HL-60/S4 treated with retinoic acid at 250 ng/mL for 4 days and 3 days (cell line): ENCODE data around the gene WNT11.

Source experiments
- in situ Hi-C: fragments of 300-500 bp; cut with MboI; formaldehyde crosslinking; loops from 2 replicates; pipeline ENCODE4 v1.7.0; 2022; ENCODE audit warnings: low sequenced_read_pairs

Gene WNT11

DNA sequence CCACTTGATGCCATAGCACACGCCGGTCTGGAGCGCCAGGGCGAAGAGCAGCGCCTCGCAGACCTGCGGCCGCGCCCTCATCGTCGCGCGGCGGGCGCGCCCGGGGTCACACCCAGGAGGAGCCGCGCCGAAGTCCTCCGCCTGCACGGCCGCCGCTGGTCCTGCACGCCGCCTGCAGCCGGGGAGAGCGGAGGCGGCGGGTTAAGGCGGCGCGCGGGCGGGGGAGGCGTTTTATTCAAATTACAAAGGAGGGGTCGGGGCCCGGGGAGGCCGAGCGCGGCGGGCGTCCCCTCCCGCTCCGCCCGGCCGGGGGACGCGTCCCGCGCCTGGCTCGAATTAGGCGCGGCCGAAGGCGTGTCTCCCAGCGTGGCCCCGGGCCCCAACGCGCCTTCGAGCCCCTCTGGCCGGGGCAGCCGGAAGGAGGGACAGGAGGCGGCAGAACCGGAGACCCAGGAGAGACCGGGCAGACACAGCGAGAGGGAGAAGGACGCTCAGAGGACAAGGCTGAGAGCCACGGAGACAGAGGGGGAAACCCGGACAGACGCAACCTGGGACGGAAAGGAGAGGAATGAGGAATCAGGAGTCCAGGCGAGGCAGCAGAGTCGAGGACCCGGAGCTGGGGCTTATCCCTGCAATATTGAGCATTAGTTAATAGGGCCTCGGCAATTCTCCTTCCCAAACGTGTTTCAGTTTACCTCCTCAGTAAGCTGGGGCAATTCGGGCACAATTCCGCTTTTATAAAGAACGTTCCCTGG, at the start of gene WNT11:
Gene WNT11, minus strand, starts transcription at position 176 of the 755 bp plus-strand sequence. Its CDS starts 95 bp downstream, at position 81.
- in situ Hi-C loops, result no loop called here

DNA sequence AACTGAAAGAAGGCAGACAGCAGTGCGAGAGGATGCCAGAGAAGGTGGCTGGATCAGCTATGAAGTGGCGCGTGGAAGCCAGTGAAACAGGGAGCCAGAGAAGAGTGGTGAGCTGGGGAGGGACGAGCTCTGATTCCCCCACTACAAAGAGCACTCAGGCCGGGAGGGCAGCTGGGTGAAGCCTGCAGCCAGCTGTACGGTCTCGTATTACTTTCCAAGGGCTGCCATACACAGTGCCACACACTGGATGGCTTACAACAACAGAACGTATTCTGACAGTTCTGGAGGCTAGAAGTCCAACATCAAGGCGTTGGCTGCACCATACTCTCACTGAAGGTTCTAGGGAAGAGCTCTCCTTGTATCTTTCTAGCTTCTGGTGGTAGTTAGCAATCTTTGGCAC, 47.1 kb upstream of the WNT11 start:
- in situ Hi-C loops, result no loop called here

DNA sequence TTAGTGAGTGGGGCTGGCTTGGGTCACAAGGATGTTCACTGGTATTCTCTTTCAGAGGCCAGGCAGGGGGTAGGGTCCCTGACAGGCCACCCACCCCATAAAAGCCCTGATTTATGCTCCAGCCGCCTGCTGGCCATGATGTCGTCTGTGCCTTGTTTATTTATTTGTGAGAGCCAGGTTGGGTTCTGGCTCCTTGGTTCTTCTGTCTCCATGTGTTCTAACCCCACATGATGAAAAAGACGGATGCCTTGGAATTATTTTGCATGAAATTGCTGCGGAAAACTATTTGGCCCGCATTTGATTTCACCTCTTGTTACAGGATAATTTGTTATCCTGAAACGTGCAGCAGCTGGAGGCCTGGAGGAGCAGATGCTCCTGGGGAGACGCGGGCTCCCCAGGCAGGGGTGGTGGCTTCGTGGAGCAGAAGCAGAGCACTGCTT, 46.3 kb upstream of the WNT11 start:
- in situ Hi-C loops, result no loop called here

DNA sequence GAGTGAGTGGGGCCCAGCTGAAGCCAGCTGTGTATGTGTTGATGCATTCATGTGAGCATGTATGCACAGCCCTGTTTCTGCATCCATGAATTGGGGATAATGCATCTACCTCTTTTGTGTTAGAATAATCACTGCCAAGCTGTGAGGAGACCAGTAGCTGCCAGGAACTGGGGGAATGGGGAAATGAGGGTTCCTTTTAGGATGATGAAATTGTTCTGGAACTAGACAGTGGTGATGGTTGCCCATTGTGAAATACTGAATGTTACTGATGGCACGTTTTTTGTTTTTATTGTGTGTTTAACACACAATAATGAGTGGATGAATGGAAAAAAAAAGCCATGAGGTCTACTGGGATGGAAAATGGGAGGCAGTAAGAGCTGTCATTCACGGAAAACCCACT, 45.3 kb upstream of the WNT11 start:
- in situ Hi-C loops, result no loop called here

DNA sequence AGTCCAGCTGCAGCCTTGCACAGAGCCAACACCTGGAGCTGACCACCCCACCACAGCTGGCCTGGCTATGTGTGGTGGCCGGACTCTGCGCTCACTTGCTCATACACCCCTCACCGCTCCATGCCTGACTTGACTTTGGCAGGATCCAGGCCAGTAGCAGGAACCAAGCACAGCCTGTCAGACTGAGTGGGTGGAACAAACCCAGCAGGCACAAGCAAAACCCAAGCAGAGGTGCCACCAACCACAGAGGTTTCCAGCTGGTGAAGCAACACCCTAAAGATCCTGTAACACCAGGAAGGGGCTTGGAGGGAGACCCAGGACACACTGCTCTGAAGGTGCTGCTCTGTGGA, 44.9 kb upstream of the WNT11 start:
- in situ Hi-C loops, result no loop called here

DNA sequence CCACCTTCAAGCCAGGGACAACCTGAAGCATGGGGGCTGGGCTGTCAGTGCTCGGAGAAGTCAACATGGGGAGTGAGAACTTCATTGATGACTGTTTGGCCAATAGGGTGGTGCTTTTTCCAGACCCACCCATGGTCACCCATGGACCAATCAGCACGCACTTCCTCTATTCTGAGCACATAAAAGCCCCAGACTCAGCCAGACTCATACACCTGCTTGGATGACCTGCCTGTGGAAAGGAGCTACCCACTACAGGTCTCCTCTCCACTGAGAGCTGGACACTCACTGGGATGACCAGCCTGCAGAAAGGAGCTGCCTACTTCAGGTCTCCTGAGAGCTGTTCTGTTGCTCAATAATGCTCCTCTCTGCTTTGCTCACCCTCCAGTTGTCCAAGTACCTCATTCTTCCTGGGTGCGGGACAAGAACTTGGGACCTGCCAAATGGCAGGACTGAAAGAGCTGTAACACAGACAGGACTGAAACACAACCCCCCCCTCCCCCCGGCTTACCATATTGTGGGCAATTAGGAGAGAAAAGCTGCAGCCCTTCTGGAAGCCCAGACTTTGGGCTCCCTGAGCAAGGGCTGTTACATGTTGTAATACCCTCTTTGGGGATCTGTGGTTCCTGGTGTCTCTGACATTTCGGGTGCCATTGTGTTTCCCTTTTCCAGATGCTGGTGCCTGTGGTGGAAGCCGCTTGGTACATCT, 44.4 kb upstream of the WNT11 start:
- in situ Hi-C loops, result no loop called here

DNA sequence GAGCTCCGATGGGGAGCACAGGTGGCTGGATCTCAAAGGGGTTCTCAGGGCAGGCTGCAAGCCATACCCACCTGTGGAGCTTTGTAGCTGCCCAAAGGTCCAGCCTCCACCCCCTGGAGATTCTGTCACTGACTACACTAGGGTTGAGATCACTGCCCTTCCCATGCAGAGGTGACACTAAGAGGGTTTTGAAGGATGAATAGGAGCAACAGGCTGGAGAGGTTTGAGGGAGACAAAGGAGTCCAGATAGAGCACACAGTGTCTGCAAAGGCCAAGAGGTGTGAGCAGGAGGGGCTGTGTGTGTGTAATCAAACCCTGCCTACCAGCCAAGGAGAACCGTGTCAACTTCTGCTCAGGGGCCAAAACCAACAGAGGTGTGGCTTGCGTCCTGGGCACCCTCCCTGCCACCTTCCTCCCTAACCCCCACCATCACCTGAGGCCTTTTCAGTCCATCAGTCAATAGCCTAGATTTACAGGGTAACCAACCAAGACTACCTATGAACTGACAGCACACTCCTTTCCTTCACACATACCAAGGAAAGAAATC, 43.0 kb upstream of the WNT11 start:
- in situ Hi-C loops, result no loop called here

DNA sequence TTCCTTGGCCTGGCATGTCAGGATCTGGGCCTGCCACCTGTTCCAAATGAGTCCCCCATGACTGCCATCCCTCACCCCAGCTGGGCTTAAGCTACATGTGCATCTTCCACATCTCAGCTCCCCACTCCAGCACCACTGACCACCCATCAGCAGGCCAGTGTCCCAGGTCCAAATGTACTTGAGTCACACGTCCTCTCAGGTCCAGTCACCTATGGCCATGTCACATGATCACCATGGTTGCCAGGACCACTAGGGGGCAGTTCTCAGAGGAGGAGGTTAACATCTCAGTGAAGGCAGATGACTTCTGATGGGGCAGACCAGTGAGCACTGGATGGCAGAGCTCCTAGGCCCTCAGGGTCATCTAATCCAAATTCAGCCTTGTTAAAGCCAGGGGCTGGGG, 41.9 kb upstream of the WNT11 start:
- in situ Hi-C loops, result no loop called here

DNA sequence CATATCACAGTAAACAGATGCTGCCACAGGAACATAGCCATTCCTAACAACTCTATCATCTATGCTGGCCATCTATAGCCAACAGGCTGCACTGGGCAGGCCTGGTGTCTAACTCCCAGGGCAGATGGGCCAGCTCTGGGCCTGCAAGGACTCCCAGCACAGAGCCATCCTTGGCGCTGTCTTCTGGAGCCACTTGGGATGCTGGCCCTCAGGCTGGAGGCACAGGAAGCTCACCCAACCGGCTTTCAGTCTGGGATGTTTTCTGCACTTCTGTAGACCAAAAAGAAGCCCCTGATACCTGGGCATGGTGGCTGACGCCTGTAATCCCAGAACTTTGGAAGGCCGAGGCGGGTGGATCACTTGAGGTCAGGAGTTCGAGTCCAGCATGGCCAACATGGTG, 40.8 kb upstream of the WNT11 start:
- in situ Hi-C loops, result no loop called here

DNA sequence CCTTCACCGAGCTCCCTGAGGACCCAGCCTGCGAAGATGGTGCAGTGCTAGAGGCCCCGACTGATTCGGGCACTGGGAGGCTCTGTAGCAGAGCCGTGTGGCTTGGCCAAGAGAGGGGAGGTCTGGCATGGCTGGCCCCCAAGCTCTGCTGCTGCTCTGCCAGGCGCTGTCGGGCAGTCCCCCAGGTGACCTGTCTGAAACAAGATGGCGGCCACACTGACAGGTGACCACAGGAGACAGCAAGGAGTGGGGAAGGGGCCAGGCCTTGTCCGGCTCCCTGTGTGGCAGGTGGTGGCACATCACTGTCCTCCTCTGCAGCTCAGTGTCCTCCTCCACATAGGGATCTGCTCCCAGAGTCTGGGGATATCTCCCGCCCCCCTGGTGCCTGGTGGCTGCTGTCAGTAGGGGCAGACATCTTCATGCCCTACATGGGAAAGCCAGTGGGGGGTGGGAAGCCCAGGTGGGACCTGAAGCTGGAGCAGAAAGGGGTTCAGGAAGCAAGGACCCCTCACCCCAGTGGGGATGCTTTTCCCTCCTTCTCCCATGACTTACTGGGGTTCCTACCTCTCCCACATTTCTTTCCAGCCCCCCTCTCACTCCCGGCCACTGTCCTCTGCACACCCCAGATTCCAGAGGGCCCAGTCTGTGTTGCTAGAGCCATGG, 40.1 kb upstream of the WNT11 start:
- in situ Hi-C loops, result no loop called here

DNA sequence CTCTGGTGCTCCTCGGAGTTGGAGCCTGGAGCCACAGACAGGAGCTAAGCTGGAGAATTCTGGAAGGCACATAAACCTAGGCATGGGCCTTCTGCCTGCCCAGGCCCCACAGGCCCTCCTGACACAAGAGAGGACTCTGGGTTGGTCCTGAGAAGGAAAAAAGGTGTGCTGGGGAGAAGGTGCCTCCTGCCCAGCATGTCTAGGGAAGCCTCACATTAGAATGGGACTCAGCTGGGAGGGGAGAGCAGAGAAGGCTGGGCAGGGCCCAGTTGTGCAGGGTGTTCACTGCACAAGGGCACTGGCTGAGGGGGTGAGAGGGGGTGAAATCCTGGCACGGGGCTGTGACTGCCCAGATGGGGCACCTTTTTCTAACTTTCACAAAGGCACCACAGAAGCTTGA, 39.4 kb upstream of the WNT11 start:
- in situ Hi-C loops, result no loop called here

DNA sequence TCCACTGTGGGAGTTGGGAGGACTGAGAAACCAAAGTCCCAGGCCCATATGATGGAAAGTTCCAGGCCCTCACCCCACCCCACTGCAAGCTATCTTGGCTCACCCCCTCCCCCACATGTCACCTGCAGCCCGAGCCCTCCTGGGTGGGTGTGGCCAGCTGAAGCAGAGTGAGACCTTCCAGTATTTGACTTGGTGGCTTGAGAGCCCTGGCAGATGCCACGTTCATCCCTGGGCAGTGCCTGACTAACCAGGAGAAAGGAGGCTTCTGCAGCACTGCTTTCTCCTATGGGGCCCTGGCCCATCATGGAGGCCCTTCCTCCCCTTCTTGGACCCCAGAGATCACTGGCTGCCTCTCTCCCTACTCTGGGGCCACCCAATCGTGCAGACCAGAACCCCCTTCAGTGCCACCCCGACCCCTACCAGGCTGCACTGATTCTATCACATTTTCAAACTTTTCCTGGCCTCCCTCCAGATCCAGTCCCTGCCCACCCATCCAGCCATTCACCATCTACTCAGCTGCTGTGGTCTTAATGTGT, 38.1 kb upstream of the WNT11 start:
- in situ Hi-C loops, result no loop called here

DNA sequence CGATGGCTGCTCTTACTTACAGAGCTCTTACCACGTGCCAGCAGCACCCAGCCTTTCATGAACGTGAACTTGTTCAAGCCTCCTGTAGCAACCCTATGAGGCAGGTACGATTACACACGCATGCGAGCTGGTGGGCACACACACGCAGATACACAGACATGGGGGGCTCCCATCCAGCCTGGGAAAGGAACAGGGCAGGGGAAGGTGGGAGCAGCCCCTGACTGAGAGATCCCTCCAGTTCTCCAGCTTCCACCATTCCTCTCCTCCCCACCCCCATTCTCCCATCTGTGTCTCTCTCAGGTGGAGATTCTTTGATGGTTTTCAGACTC, 37.6 kb upstream of the WNT11 start:
- in situ Hi-C loops, result no loop called here

DNA sequence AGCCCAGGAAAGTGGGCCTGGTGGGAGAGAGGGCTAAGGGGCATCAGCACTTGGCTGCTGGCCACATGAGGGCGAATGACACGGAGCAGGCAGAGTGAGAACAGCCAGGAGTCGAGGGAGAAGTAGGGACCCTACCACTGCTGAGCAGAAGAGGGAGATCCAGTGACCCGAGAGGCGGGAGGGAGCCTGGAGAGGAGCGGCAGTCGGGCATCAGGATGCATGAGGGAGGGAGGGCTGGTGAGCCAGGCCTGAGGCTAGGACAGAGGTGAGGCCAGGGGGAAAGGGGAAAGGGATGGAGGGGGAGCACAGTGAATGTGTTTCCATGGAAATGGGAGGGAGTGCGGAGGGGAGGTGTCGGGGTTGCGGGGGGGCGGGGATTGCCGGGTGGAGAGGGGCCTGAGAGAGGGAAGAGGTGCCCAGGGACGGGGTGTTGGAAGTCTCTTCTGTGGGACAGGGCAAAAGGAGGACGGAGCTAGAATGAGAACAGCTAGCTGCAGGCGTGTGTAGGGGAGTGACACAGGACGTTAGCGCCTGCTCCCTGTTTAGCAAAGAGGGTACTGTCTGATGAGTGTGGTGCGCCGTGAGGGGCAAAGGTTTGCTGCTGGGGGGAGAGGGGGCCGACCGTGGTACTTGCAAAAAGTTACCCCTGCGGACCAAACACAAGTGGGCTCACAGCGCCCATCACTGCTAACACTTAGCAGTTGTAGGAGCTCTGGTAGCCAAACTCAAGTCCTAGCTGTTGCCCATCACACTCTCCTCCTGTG, 37.1 kb upstream of the WNT11 start:
- in situ Hi-C loops, result no loop called here

DNA sequence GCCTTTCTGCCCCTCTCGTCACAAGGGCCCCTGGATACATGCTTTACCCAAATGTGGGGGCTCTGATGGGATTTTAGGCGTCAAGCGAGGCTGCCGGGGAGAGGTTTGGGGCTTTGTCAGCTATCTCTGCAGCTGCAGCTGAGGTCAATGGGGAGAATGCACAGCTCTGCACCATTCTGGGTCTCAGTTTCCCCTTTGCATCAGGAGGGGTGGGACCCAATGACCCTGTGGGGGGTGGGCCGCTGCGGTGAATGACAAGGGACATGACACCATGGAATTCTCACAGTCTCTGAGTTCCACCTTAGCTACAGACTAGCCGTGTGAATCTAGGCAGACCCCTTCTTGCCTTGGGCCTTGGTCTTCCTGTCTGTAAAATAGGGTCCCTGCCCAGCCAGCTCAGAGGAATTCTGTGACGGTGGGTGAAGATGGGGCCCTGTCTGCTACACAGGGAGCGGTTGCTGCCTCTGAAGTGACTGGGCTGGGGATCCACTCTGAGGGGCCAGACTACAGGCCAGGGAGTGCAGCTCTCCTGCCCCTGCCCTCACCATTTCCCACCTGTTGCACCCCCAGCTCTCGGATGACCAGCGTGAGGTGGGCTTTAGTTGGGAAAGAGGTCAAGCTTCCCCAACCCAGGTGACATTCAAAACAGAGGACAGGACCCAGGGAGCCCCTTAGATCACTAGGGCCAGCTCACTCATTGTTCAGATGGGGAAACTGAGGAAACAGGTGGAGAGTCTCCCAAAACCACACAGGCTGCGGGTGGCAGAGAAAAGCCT, 35.9 kb upstream of the WNT11 start:
- in situ Hi-C loops, result no loop called here

DNA sequence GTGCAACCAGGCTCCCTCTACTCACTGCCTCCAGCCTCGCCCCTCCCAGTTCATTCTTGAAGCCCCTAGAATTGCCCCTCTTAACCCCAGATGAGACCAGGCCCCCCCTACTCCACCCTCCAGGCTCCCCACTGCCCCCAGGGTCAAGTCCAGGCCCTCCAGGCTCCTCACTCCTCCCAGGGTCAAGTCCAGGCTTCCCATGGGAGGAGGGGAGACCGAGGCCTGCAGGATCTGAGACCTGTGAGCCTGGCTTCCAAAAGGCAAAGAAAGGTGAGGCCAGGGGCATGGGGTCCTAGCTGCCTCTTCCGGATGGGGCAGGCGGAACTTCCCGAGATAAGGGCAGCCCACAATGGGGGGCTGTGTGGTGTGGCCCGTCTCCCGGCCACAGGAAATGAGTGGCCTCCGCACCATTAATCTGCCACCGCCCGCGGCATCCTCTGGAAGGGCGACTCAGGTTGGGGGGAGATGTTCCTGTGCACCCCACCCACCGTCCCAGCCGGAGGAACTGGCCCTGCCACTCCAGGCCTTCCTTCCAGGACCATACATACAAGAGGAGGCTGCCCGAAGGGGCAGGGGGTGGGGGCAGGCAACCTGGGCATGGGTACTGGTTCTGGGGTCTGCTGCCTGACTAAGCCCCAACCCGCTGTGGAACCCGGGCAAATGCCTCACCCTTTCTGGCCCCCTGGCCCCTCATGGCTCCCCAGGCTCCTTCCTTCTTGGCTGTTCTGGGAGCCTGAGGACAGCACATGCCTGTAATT, 35.1 kb upstream of the WNT11 start:
- in situ Hi-C loops, result no loop called here

DNA sequence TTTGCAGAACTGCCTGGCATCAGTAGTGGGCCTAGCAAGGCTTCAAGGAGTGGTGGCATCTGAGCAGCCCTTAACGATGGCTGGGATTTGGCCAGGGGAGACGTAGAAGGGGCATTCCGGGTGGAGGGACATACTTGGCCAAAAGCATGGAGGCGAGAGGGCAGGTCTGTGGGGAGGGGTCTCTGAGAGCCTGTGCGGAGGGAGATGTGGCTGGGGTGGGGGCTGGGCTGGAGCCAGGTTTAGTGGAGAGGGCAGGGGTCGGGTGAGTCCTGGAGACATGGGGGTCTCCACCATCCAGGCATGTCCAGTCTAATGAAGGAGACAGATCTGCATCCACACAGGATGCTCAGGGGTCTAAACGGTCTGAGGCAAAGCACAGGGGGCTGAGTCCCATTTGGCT, 34.4 kb upstream of the WNT11 start:
- in situ Hi-C loops, result no loop called here

DNA sequence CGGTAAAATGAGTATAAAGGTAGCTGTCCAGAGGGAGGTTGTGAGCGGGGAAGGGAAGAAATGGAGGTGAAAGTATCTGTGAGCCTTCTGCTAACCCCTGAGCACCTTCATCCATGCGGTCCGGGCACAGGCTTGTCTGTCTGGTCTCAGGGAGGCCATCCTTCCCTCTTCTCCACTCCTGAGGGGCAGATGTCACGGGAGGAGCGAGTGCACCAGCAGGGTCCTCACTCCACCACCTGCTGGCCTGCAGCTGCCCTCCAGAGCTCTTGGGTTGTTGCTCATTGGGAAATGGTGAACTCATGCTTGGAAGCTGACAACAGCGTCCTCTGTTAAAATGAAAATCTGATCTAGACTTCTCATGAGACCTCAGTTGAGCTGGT, 33.8 kb upstream of the WNT11 start:
- in situ Hi-C loops, result no loop called here

DNA sequence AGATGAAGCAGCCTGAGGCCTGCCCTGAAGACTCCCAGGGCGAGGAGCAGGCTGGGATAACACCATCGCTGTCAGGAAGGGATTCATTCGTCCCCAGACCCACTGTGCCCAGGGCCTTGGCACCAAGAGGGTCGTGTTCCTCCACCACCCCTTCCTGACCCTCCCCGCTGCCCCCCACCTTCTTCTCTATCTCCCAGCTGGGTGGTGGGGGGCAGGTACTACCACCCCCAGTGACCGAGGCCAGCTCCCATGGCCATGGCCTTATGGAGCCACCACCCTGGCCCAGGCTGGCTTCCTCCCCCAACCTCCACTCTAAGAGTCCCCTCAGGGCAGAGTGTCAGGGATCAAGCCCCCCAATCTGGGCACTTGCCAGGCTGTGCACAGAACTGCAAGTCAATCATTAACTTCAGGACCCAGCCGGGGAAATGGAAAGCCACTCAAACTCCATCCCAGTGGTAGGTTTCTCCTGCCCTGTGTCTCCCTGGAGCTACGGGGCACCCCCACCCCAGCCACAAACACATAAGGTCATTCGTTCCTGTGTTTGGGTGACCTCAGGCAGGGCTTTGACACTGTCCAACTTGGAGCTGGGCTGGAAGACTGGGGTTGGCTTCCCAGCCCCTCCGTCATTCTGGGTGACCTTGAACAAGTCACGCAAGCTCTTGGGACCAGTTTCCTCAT, 33.3 kb upstream of the WNT11 start:
- in situ Hi-C loops, result no loop called here
